Colonic mucosa (tissue), 4 donors: ENCODE results near the gene IARS2. TPM values are rescaled to one million over a fixed set of nuclear protein-coding genes. Genes with fewer than 3 reads are reported as not detected.
"Not testable (repeated sequence)": the region's sequence is repeated elsewhere in the genome, so short reads cannot be mapped to it uniquely, and the experiment has no call there.

Experiments used
- DNase-seq: peaks from one replicate; pipeline ENCODE4 v3.0.0-alpha.2; 2020
- H3K27ac ChIP-seq: fragments of 200-600 bp; one replicate; pipeline ENCODE4 v1.8.0; 2021
- H3K27me3 ChIP-seq: fragments of 200-600 bp; one replicate; pipeline ENCODE4 v1.8.0; 2021
- H3K36me3 ChIP-seq: fragments of 200-600 bp; one replicate; pipeline ENCODE4 v1.8.0; 2021
- H3K4me1 ChIP-seq: fragments of 200-600 bp; one replicate; pipeline ENCODE4 v1.8.0; 2021; ENCODE audit warnings: mild to moderate bottlenecking
- H3K4me3 ChIP-seq: fragments of 200-600 bp; one replicate; pipeline ENCODE4 v1.8.0; 2021
- H3K9ac ChIP-seq, 2 donors: one replicate each; pipeline ENCODE4 v1.7.0; 2013; ENCODE audit warnings: control low read depth in 2 of 2, low read depth in 2 of 2, low read length in 2 of 2
- H3K9me3 ChIP-seq: fragments of 200-600 bp; one replicate; pipeline ENCODE4 v1.8.0; 2021
- CTCF ChIP-seq: fragments of 200-600 bp; IDR thresholded peaks from one replicate; pipeline ENCODE4 v1.8.0; 2022; ENCODE audit warnings: antibody characterized with exemption, mild to moderate bottlenecking
- intact Hi-C: fragments of 100-400 bp; cut with DNase I; formaldehyde crosslinking; loops from one replicate; pipeline ENCODE4 v1.14.1; 2022
- total RNA-seq, 2 donors: library from RNA; stranded (reverse); fragmentation: NEBNext Ultra II Directional in 1 of 2; extraction: Animal tissue kit (Norgen Biotek cat#: 25700) in 1 of 2; gene quantifications; one replicate each; pipeline ENCODE4 v1.2.1, GENCODE V29; 2021
- donor health status: healthy.
- donor health status: DM: no; HTN: no; CAD: no.
- donor health status: DM: no; HTN: no; CAD: no.

Gene IARS2
- total RNA-seq, 2 donors from 2014 or later = 80.6 to 114 TPM

GRCh38 chr1:220077887-220078286 is 16.0 kb upstream of the IARS2 start:
- Histone ChIP-seq H3K27ac (no peak overlapping the region), H3K4me1 (no peaks in the 10 kb centered on the region), H3K9ac (no peak overlapping the region), H3K36me3 (peaks cover 5% of the 10 kb centered on the region), H3K9me3 (no peaks in the 10 kb centered on the region), H3K4me3 (no peak overlapping the region), H3K27me3 (no peaks in the 10 kb centered on the region)
- intact Hi-C loops = no loop called here
- no peak for DNase-seq
- TF ChIP-seq CTCF = no peak

- no peak for TF ChIP-seq CTCF
- Histone ChIP-seq H3K27me3 (no peaks in the 10 kb centered on the region), H3K9ac (no peak overlapping the region), H3K4me1 (no peaks in the 10 kb centered on the region), H3K9me3 (no peaks in the 10 kb centered on the region), H3K36me3 (no peaks in the 10 kb centered on the region), H3K4me3 (no peak overlapping the region), H3K27ac (peak overlapping the region; percentile 32)
- intact Hi-C loops = no loop called here
- DNase-seq = no peak
Observed at GRCh38 chr1:220084460-220084859, 9.5 kb upstream of the IARS2 start.

GRCh38 chr1:220086261-220086686 is 7.7 kb upstream of the IARS2 start:
- H3K27me3 ChIP-seq, H3K27ac ChIP-seq, H3K36me3 ChIP-seq, H3K4me1 ChIP-seq, H3K9me3 ChIP-seq, H3K9ac ChIP-seq, DNase-seq, intact Hi-C loops, H3K4me3 ChIP-seq: not testable (repeated sequence)

- H3K9me3 ChIP-seq = no peaks in the 10 kb centered on the region
- peak within 1 kb of the TSS; percentile 51 for H3K4me3 ChIP-seq
- no peaks in the 10 kb centered on the region for H3K27me3 ChIP-seq
- intact Hi-C loops = loop anchor here (10.0 kb wide), 1 partner anchor 45 kb away; the partner anchor contains the start of gene EPRS1
- TF ChIP-seq CTCF = no peak
- peak; percentile 99 for DNase-seq
- H3K4me1 ChIP-seq = peaks cover under 1% of the 10 kb centered on the region
- peak within 1 kb of the TSS; percentile 69 for H3K27ac ChIP-seq
- H3K36me3 ChIP-seq = no peaks in the 10 kb centered on the region
- H3K9ac ChIP-seq = peak within 1 kb of the TSS; percentile 39 to 84
Observed at GRCh38 chr1:220089650-220090556, 4.0 kb upstream of the IARS2 start, which contains the start of gene BPNT1. BPNT1 (minus strand) TSS chr1:220089788; CDS start chr1:220079846, 9,942 bp downstream.

GRCh38 chr1:220092694-220093093 is 1.2 kb upstream of the IARS2 start:
- Histone ChIP-seq H3K9ac (no peak overlapping the region), H3K4me3 (no peak overlapping the region), H3K9me3 (no peaks in the 10 kb centered on the region), H3K27me3 (no peaks in the 10 kb centered on the region), H3K36me3 (no peaks in the 10 kb centered on the region), H3K27ac (no peak overlapping the region), H3K4me1 (peaks cover 5% of the 10 kb centered on the region)
- TF ChIP-seq CTCF = no peak
- no peak for DNase-seq
- intact Hi-C loops = loop anchor here (10.0 kb wide), 1 partner anchor 48 kb away; the partner anchor contains the start of gene EPRS1
